GM19455 (cell line): ENCODE measurements around the gene KIRREL3.

ENCODE experiments used
- ATAC-seq: cut with Tn5 transposase; IDR thresholded peaks from one replicate; pipeline ENCODE4 v1.9.1; 2021; ENCODE audit not compliant: unreplicated experiment

KIRREL3 gene

GRCh38 chr11:126640186-126640585 lies 360.4 kb downstream of the KIRREL3 start:
- no peak for ATAC-seq

- no peak for ATAC-seq
Observed at GRCh38 chr11:126639692-126640091, 360.9 kb downstream of the KIRREL3 start.

- no peak for ATAC-seq
Observed at GRCh38 chr11:126638648-126639047, 361.9 kb downstream of the KIRREL3 start.

DNA sequence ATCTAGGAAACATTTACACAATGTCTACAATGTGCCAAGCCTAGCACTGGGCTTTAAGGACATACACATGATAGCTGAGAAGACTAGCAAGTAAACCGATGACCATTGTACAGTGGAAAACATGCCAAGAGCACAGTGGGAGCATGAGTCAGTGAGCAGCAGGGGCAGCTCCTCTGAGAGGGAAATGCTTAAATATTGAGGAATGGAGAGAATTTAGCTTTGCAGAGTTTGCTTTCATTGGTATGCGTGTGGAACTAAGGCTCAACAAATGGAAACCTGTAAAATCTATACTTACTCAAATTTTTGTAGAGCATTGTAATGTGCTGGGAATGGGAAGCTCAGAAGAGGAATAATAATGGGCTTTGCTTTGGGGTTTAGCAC lies 362.8 kb downstream of the KIRREL3 start:
- no peak for ATAC-seq

- ATAC-seq = no peak
Observed at GRCh38 chr11:126636911-126637794, 363.4 kb downstream of the KIRREL3 start.

GRCh38 chr11:126635511-126635910 lies 365.1 kb downstream of the KIRREL3 start:
- ATAC-seq = no peak

GRCh38 chr11:126634963-126635362 lies 365.6 kb downstream of the KIRREL3 start:
- ATAC-seq = no peak

- no peak for ATAC-seq
Observed at GRCh38 chr11:126633330-126633729, 367.2 kb downstream of the KIRREL3 start.

- ATAC-seq = no peak
Observed at GRCh38 chr11:126630893-126631798, 369.4 kb downstream of the KIRREL3 start.

DNA sequence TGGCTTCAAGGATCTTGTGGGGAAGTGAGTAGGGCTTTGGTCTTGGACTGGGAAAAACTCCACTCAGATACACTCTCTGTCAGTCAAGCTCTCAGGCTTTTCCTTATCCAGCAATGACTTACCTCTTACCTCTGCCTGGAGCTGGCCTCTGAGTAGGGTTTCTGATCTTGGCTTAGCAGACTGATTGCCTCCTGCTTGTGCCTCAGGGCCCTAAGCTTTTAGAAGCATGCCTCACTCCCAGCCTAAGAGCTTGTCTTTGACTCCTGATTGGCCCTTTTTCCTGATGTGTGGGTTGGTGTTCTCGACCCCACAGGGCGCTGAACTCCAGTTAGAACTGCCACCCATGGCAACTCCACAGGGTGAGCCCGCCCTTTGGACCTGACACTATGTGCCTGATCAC lies 370.1 kb downstream of the KIRREL3 start:
- ATAC-seq = no peak

DNA sequence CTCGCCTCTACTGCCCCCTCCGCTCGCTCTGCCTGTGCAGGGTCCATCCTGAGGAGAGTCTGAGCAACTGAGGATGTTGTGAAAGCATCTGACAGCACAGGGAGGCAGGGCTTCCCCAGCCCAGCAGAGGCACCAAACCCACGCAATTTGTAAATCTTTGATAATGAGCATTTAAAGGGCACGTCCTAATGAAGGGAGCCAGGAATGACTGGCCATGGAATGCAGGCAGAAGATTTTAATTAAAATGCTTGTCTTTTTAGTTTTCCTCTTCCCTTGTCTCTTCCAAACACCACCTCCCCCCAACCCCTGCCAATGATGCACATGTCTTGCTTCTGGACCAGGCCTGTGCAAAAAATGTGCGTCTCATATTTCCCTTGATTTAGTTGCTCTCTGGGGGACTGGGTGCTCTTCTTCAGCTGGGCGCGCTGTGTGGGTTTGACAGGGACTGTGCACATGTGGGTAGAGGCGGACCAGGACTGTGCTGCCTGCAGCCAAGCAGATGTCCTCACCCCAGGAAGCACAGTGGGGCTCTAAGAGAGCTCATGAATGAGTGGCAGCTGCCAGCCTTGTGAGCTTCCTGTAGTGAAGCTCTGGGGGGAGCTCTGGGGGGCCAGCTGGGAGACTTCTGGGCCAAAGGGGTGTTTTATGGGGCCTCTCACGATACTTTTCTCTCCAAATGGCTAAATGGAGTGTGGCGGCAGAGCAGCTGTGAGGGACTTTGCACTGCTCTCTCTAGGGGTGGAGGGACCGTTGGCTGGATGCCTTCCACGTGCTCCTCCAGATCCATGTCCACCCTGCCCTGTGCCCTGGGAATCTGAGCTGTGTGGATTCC lies 371.6 kb downstream of the KIRREL3 start:
- no peak for ATAC-seq

DNA sequence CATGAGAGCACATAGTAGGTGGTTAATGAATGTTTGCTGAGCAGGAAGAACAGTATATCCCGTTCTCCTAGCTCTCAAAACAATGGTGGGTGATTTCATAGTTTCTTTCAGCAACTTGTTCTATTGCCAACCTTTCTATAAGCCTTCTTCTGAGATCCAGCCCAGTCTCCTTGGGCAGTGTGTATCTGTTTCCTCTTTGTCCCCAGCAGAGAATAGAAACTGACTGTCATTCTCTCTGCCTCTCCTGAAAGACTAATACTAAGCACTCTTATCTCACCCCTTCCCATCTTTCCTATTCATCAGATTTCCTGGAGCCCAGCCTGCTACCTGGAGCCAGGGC lies 372.1 kb downstream of the KIRREL3 start:
- no peak for ATAC-seq

- ATAC-seq = no peak
Observed at GRCh38 chr11:126627421-126627820, 373.1 kb downstream of the KIRREL3 start.

GRCh38 chr11:126624506-126624905 lies 376.1 kb downstream of the KIRREL3 start:
- no peak for ATAC-seq

GRCh38 chr11:126619516-126619915 lies 381.1 kb downstream of the KIRREL3 start:
- ATAC-seq = no peak

DNA sequence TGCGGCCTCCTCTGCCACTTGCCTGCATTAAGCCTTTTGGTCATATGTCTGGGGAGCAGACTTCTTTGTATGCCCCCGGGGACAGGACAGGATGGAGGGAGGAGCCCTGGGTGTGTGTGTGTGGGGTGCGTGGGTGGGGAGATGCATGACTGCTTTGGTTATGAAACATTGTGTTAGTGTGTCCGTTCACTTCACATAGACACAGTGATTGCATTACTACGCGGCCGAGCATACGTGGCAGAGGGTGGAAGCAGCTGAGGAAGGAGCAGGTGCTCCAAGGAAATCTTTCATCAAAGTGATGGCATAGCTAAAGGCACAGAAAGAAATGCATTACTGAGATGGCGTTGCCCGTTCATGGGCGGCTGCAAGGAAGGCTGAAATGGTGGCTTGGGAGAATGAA lies 384.7 kb downstream of the KIRREL3 start:
- ATAC-seq = no peak

GRCh38 chr11:126613272-126613671 lies 387.3 kb downstream of the KIRREL3 start:
- ATAC-seq = no peak

- no peak for ATAC-seq
Observed at GRCh38 chr11:126612671-126613070, 387.9 kb downstream of the KIRREL3 start.

- no peak for ATAC-seq
Observed at GRCh38 chr11:126611438-126611837, 389.1 kb downstream of the KIRREL3 start.

GRCh38 chr11:126608658-126609057 lies 391.9 kb downstream of the KIRREL3 start:
- no peak for ATAC-seq
